Skeletal muscle tissue (tissue), 2 donors: ENCODE measurements around the gene LCE3C. TPM values are rescaled to one million over a fixed set of nuclear protein-coding genes. Genes with fewer than 3 reads are reported as not detected.

Experiments used
- small RNA-seq: library from RNA; depleted of rRNA; stranded (forward); fragments of <200 nt; gene quantifications from one replicate; pipeline ENCODE3, GENCODE V24; 2014
- total RNA-seq: library from RNA; depleted of rRNA; stranded (reverse); fragments of >200 nt; gene quantifications from one replicate; pipeline ENCODE4 v1.2.3, GENCODE V29; 2014

The LCE3C gene
- total RNA-seq, 1 donor from 2014 or later: not detected

Small RNAs within 50 kb of the gene (small RNA-seq; reads per million reads assigned to genes)
- not detected for gene LCE3A
- not detected for gene LCE3B

Other genes with a start within 250 kb of the LCE3C start
- not detected for gene FLG2, start 240.2 kb upstream of the LCE3C start, total RNA-seq
- gene CRNN, start 186.0 kb upstream of the LCE3C start, total RNA-seq: not detected
- not detected for gene LCE5A, start 89.4 kb upstream of the LCE3C start, total RNA-seq
- not detected for gene CRCT1, start 85.8 kb upstream of the LCE3C start, total RNA-seq
- not detected for gene LCE3E, start 33.5 kb upstream of the LCE3C start, total RNA-seq
- not detected for gene LCE3D, start 19.7 kb upstream of the LCE3C start, total RNA-seq
- not detected for gene LCE3B, start 13.6 kb downstream of the LCE3C start, total RNA-seq
- not detected for gene LCE3A, start 22.9 kb downstream of the LCE3C start, total RNA-seq
- not detected for gene LCE2D, start 63.1 kb downstream of the LCE3C start, total RNA-seq
- gene LCE2C, start 75.0 kb downstream of the LCE3C start, total RNA-seq: not detected
- gene LCE2B, start 85.9 kb downstream of the LCE3C start, total RNA-seq: not detected
- gene LCE2A, start 98.1 kb downstream of the LCE3C start, total RNA-seq: not detected
- not detected for gene LCE4A, start 107.9 kb downstream of the LCE3C start, total RNA-seq
- gene KPRP, start 157.8 kb downstream of the LCE3C start, total RNA-seq: not detected
- not detected for gene LCE1F, start 174.9 kb downstream of the LCE3C start, total RNA-seq
- not detected for gene LCE1E, start 186.0 kb downstream of the LCE3C start, total RNA-seq
- gene LCE1D, start 196.5 kb downstream of the LCE3C start, total RNA-seq: not detected
- gene LCE1C, start 206.4 kb downstream of the LCE3C start, total RNA-seq: not detected
- gene LCE1B, start 211.7 kb downstream of the LCE3C start, total RNA-seq: not detected
- gene LCE1A, start 227.2 kb downstream of the LCE3C start, total RNA-seq: not detected
- gene LCE6A, start 242.6 kb downstream of the LCE3C start, total RNA-seq: not detected